ENCODE data around the gene INPP5J.

DNA sequence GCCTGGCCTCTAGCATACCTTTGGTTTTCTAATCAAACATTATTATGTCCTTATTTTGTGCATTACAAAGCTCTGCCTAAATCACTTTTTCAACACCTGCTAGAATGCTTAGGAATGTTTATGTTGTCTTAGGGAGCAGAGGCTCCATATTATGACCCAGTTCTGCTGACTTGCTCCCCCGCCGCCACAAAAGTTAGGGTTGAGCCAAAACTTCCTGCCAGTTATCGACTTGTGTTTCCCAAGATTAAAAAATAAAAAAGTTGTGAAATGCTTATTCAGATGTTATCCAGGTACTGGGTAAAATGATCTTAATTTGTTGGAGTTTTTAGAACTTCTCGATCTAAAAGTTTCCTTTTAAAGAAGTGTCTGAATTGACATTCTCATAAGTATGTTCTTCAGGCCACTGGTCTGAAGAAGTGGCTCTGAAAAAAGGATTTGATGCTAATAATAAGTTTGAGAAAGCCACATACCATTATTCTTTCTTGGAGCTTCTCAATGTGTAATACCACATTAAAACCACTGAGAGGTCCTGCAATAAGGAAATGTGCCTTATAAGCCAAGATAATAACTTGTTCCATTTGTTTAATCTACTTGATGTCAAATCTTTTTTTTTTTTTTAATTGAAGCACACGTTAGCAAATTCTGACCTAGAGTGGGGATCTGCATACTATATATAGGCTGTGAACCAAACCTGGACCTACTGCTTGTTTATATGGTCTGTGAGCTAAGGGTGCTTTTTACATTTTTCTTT lies 39.4 kb downstream of the INPP5J start:
- TF ChIP-seq, protein P1, sequence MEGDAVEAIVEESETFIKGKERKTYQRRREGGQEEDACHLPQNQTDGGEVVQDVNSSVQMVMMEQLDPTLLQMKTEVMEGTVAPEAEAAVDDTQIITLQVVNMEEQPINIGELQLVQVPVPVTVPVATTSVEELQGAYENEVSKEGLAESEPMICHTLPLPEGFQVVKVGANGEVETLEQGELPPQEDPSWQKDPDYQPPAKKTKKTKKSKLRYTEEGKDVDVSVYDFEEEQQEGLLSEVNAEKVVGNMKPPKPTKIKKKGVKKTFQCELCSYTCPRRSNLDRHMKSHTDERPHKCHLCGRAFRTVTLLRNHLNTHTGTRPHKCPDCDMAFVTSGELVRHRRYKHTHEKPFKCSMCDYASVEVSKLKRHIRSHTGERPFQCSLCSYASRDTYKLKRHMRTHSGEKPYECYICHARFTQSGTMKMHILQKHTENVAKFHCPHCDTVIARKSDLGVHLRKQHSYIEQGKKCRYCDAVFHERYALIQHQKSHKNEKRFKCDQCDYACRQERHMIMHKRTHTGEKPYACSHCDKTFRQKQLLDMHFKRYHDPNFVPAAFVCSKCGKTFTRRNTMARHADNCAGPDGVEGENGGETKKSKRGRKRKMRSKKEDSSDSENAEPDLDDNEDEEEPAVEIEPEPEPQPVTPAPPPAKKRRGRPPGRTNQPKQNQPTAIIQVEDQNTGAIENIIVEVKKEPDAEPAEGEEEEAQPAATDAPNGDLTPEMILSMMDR (optimal IDR thresholded peaks at IDR 0.05 in 1 of 3, IDR thresholded peaks at IDR 0.05 in 1 of 3, conservative IDR thresholded peaks at IDR 0.05 in 1 of 3; ENCODE audit: extremely low read depth in 1 of 3, insufficient read depth in 2 of 3, low read length in 3 of 3) = peak in 1 of 3 experiments; percentile 19
- no peak for TF ChIP-seq EZH2 (IDR thresholded peaks at IDR 0.05; ENCODE audit: low read length)

Measured in keratinocyte (primary cell).